Renal cortex interstitium (tissue), 11 donors: ENCODE data around the gene KDM6B. TPM values are rescaled to one million over a fixed set of nuclear protein-coding genes. Genes with fewer than 3 reads are reported as not detected.

Experiments used
- DNase-seq, 11 donors: peaks; one replicate each; pipeline ENCODE4 v3.0.0-alpha.2; 2013; ENCODE audit warnings: low read depth in 9 of 11, low spot score in 4 of 11; ENCODE audit errors: extremely low read depth in 1 of 11
- polyA plus RNA-seq, 3 donors: library from polyadenylated mRNA; unstranded; fragments of 120-200 nt; gene quantifications; one replicate each; pipeline ENCODE4 v1.2.1, GENCODE V29; 2013; ENCODE audit not compliant: insufficient read length in 3 of 3

KDM6B gene
- polyA plus RNA-seq, 3 donors = 20.9 to 35.4 (median 28.3) TPM

DNA sequence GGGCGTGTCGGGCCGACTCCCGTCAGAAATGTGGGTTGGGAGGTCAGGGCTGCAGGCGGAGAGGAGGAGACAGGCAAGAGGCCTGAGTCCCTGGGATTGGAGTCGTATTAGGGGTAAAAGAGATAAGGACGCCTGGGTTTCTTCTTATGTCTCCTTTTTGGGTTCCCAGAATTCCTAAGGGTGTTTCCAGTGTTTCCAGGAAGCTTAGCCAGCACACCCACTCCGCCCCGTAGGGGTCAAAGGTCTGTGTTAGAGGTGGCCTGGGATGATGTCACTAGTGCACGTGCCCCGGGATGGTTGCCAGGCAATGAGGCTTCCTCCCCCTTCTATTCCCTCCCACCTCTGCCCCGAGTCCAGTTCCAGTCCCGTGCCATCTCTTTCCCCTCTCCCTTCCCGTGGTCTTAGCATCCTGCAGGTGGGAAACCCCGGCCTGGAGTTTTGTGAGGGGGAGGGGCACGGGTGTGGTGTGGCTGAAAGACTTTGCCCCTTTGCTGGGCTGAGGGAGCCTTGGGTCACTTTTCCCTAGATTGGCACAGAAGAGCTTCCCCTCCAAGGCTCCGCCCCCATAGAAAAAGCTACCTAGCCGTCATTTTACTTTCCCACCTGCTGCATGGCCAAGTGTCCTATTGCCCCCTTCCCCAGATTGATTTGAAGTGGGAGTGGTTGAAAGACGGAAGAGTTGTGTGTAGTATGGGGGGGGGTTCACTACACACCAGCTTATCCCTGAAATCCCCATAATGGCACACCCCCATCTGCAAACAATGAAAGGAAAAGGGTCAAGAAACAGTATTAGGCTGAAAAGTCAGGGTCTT, 2.8 kb downstream of the KDM6B start:
- DNase-seq = peak in 9 of 11 donors; percentile 81 to 95 (median 91)

- DNase-seq = no peak
Observed at GRCh38 chr17:7837408-7838088, 3.5 kb downstream of the KDM6B start.

DNA sequence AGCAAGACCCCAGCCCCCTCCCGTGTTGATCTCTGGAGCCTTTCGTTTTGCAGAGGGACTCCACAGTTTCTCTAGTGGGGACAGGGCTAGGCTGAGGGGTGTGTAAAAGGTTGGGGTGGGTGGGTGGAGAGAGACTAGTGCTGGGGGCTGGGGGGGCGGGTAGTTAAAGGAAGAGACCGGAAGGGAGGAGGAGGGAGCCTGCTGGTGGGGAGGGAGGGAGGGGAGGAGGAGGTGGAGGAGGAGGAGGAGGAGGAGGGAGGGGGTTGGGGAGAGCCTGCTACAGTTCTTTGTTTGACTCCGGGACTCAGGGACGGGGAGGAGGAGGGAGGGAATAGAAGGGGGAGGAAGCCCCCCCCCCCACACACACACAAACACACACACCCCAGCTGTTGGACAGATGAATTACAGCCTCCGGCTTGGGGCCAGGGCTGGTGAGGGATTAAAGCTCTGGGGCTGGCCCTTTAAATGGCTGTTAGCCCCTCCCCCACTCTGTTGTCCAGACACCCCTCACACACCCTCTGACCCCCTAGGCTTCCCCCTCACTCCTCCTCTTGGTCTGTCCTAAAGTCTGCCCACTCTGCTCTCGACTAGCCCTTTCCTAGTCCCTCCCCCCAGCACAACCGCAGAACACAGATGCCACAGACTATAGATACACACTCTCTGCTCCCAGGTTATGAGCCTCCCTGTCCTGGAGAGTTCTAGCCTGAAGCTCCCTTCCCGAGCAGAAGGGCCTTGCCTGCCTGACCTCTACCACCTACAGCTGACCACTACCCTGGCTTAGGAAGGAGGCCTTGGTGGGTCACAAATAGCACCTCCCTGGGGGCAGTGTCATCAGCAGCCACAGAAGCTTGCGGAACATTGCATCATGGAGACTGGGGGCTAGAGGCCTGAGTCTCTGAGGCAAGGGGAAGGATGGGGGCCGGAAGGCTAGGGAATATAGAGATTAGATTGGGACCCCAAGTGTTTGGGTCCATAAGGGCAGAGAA, 4.4 kb downstream of the KDM6B start:
- peak in 2 of 11 donors; percentile 40 to 64 for DNase-seq

DNA sequence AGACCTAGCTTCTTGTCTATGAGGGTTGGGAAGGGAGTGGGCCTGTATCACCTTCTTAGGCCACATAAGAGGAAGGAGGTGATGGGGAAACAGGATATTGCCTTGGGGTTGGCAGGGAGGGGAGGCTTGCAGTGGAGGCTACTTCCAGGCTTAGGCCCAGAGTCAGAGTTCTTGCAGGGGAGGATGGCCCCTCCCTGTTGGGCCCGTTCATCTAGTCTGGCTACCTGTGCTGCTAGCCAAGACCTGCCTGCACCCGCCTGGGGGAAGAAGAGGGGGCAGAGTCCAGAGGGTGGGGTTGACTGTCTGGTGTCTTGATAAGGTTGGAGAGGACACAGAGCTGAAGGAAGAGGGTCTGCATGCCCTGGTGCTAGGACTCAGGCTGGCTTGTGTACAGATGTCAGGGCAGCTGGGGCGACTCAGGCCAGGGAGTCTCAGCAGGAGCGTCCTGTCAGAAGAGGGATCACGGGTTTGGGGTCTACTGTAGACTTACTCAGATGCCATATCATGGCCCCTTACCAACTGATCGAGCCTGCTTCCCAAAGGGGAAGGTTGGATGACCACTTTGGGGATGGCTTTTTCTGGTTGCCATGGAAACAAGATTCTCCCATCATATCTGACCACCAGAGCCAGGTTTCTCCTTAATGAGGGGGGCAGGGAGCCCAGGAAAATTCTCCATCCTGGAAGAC, 5.3 kb downstream of the KDM6B start:
- no peak for DNase-seq

GRCh38 chr17:7839876-7840261, 5.9 kb downstream of the KDM6B start:
- no peak for DNase-seq

- DNase-seq = no peak
Observed at GRCh38 chr17:7840441-7840840, 6.4 kb downstream of the KDM6B start.

GRCh38 chr17:7840875-7841274, 6.9 kb downstream of the KDM6B start:
- DNase-seq = no peak

- DNase-seq = peak in 1 of 11 donors; percentile 50
Observed at GRCh38 chr17:7841396-7841914, 7.4 kb downstream of the KDM6B start.

- DNase-seq = peak in 6 of 11 donors; percentile 86 to 92 (median 90)
Observed at GRCh38 chr17:7841915-7842379, 7.9 kb downstream of the KDM6B start.

DNA sequence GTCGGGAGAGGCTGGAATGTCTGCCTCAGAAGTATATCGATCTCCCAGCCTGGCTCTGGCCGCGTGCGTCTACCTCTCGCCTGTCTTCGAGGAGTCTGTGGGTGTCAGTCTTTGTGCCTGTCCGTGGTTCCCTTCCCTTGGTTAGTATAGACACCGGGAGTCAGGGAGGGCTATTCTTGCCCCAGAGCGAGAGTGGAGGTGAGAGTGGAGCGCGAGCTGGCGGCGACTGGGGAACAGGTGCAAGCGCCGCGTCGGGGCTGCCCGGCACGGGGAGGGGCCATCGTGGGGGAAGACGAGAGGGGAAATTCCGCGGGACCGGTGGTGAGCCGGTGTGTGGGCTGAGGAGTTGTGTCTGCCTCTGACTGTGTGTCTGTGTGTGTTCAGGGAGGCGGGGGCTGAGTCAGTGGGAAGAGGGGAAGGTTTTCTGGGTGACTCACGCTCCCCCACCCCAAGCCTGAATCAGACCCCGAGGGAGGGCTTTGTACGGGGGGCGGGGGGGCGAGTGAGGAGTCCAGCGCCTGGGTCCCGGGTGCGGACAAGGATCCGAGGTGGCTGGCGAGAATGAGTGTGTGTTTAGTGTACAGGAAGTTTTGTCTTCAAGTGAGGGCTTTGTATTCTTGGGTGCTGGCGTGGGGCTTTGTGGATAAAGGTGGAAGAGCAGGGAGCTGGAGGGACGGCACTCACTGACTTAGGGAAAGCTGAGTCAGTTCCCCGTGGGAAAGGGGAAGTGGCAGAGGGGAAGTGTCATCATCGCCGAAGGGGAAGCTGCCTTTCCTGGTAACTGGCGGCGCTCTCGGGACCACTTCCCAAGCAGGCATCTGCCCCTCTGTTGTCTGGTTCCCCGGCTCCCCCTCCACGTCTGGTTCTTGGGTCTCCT, 8.6 kb downstream of the KDM6B start:
- DNase-seq = peak in 1 of 11 donors; percentile 44

- no peak for DNase-seq
Observed at GRCh38 chr17:7843257-7843535, 9.2 kb downstream of the KDM6B start.

DNA sequence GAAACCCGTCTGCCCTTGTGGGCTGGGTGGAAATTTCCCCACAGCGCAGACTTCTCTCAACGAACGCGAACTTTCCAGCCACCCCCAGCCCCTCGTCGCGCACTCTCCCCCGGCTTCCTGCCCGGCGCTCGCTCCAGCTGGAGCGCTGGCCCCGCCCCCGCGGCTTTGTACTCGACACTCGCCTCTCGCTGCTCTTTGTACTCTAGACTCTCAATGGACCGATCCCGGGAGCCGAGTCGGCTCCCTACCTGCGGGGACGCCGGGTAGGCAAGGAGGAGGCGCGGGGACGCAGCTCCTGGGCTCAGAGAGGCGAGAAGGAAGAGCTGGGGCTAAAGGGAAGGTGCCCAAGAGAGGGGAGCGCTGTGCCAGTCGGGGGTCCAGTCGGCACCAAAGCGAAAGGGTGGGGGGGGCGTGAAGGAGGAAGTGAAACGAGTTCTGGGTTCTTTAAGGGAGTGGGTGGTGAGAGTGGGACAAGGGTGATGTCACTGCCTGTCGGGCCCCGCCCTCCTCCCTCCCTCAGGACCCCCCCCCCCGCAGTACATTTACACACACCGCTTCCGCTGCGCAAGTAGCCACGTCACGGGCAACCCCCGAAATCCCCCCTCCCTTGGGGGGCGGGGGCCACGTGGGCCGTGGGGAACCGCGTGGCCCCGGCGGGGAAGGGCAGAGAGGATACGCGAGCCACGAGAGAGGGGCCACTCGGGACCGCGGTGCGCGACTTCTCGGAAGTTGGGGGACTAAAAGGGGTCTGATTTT, 9.7 kb downstream of the KDM6B start:
- peak in 2 of 11 donors; percentile 66 to 75 for DNase-seq

DNA sequence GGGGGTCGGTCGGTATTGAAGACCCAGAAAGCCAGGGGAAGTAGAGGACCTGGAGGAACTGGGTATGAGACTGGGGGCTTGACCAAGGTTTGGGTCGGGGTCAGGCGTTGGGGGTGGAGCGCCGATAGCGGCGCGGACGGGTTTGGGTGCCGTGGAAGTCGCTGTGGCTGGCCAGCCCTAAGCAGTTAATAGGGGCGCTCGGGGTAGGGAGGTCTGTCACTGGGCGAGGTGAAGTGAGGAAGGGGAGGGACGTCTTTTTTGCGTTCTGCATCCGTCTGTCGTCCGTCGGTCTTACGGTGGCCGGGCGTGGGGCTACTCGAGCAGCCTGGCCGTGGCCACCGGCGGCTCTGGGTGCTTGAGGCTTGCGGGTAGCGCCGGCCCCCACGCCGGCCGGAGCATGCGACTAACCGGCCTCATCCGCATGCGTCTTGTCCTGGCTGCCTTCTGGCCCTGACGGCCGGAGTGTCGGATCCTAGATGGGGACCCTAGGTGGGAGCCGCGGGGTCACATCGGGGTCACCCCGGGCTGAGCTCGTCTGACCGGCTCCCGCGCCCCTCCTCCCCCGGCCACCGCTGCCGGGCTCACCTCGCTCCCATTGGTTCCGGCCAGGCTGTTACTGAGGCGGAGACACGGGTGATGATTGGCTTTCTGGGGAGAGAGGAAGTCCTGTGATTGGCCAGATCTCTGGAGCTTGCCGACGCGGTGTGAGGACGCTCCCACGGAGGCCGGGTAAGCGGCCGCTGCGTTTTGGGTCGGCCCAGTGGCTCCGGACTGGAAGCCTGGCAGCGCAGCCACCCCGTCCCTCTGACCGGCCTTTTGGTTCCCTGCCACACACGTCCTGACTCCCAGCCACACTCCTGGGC, 10.5 kb downstream of the KDM6B start:
- peak in 6 of 11 donors; percentile 80 to 92 (median 88) for DNase-seq

DNA sequence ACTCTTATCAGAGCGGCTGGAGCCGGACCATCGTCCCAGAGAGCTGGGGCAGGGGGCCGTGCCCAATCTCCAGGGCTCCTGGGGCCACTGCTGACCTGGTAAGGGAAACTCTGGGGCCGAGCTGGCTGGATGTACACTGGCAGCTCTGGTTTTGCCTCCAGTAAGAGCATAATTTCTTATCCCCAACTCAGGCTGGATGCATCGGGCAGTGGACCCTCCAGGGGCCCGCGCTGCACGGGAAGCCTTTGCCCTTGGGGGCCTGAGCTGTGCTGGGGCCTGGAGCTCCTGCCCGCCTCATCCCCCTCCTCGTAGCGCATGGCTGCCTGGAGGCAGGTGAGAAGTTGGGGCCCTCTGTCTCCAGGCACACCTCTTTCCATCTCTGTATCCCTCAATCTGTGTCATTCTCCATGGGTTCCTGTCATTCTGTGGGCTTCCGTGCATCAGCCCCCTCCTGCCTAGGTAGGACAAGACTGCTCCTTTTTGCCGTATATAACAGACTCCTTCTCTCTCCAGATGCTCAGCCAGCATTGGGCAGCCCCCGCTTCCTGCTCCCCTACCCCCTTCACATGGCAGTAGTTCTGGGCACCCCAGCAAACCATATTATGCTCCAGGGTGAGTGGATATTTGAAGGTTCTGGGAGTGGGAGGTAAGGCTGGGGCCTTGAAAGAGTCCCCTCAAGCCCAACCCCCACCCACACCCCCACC, 11.5 kb downstream of the KDM6B start:
- DNase-seq = no peak

GRCh38 chr17:7846063-7846735, 12.2 kb downstream of the KDM6B start:
- no peak for DNase-seq
